K562 (cell line): ENCODE measurements around the gene TRERF1. TPM values are rescaled to one million over a fixed set of nuclear protein-coding genes. Genes with fewer than 3 reads are reported as not detected.

Experiments used
- ATAC-seq: fragments of 200-7000 bp; cut with Tn5 transposase; 3 replicates; pipeline ENCODE4 v1.9.1; 2020; ENCODE audit warnings: moderate library complexity
- BruUV-seq: library from RNA; stranded (reverse); fragments of 400-500 nt; replicated peaks from 2 replicates; lab custom pipeline; 2021; lab: Mats Ljungman, UMichigan
- CTCF ChIA-PET: fragments of 300-600 bp; formaldehyde crosslinking; extraction: SDS; loops from one replicate; lab custom pipeline; 2021; ENCODE audit warnings: low intra/inter-chr PET ratio; lab: Yijun Ruan, JAX
- POLR2A ChIA-PET: fragments of 300-600, 350-650 bp; sonication (Branson Sonifier 250); formaldehyde crosslinking; extraction: SDS; loops from one replicate; lab custom pipeline; 2021; ENCODE audit warnings: antibody characterized with exemption, inconsistent platforms; lab: Yijun Ruan, JAX
- DNase-seq, 4 experiments: peaks; one replicate each; pipeline versions ENCODE4 v3.0.0 to v3.0.0-alpha.2; 2011 to 2018; ENCODE audit warnings: low spot score in 3 of 4, mixed read lengths in 3 of 4; ENCODE audit errors: extremely low read depth in 1 of 4
- FAIRE-seq: peaks from 2 replicates; lab custom pipeline; 2011; peaks lifted over from hg19 to GRCh38; lab: Jason Lieb, UNC
- H2AFZ ChIP-seq: 2 replicates; pipeline ENCODE4 v1.6.0; 2011; ENCODE audit warnings: low read depth, low read length, control low read depth, inconsistent platforms
- H3K27ac ChIP-seq: fragments of 200-600 bp; 3 replicates; pipeline ENCODE4 v1.8.0; 2011; ENCODE audit warnings: low read depth, mild to moderate bottlenecking, control low read depth, inconsistent platforms, low read length, moderate library complexity, mixed read lengths; ENCODE audit errors: extremely low read depth
- H3K27me3 ChIP-seq, 2 experiments: fragments of 300-600 bp in 1 of 2; 2 replicates in 1 of 2; 3 replicates in 1 of 2; pipeline versions ENCODE4 v1.6.0 to v1.8.0; 2011; ENCODE audit warnings: inconsistent platforms in 2 of 2, low read length in 2 of 2, mild to moderate bottlenecking in 1 of 2, mixed read lengths in 1 of 2, moderate library complexity in 1 of 2; ENCODE audit not compliant: control insufficient read depth in 2 of 2, insufficient read depth in 2 of 2
- H3K36me3 ChIP-seq: fragments of 300-600 bp; 3 replicates; pipeline ENCODE4 v1.8.0; 2011; ENCODE audit warnings: mild to moderate bottlenecking, low read length, inconsistent platforms; ENCODE audit not compliant: control insufficient read depth, insufficient read depth
- H3K4me1 ChIP-seq, 2 experiments: fragments of 200-600 bp in 1 of 2; replicated peaks in 1 of 2; 2 replicates in 1 of 2; 3 replicates in 1 of 2; pipeline versions ENCODE4 v1.5.1 to v1.8.0; 2011; ENCODE audit warnings: inconsistent platforms in 2 of 2, low read length in 2 of 2, mild to moderate bottlenecking in 1 of 2, mixed read lengths in 1 of 2, moderate library complexity in 1 of 2; ENCODE audit not compliant: control insufficient read depth in 2 of 2, insufficient read depth in 2 of 2
- H3K4me2 ChIP-seq: 2 replicates; pipeline ENCODE4 v1.6.1; 2011; ENCODE audit warnings: low read length, control low read depth, inconsistent platforms, mixed read lengths; ENCODE audit not compliant: insufficient read depth
- H3K4me3 ChIP-seq: fragments of 200-600 bp; sonication (generic), shearing (Covaris generic); 2 replicates; pipeline ENCODE4 v1.5.1; 2016; ENCODE audit warnings: control low read depth, inconsistent platforms
- H3K79me2 ChIP-seq: fragments of 200-600 bp; 3 replicates; pipeline ENCODE4 v1.8.0; 2011; ENCODE audit warnings: low read length, inconsistent platforms; ENCODE audit not compliant: control insufficient read depth, insufficient read depth
- H3K9ac ChIP-seq, 2 experiments: 2 replicates each; pipeline versions ENCODE4 v1.6.0 to v1.6.1; 2011; ENCODE audit warnings: low read depth in 2 of 2, low read length in 2 of 2, control low read depth in 1 of 2, inconsistent platforms in 1 of 2, mild to moderate bottlenecking in 1 of 2, mixed read lengths in 1 of 2; ENCODE audit not compliant: insufficient read depth in 1 of 2
- H3K9me1 ChIP-seq: one replicate; pipeline ENCODE4 v1.6.0; 2011; ENCODE audit warnings: inconsistent platforms, mild to moderate bottlenecking, low read length, moderate library complexity; ENCODE audit not compliant: control insufficient read depth, insufficient read depth
- H3K9me3 ChIP-seq: replicated peaks from 2 replicates; pipeline ENCODE4 v1.5.1; 2011; ENCODE audit warnings: low read depth, low read length, inconsistent platforms; ENCODE audit not compliant: control insufficient read depth, insufficient read depth
- H4K20me1 ChIP-seq: replicated peaks from 2 replicates; pipeline ENCODE4 v1.6.1; 2011; ENCODE audit warnings: low read length, inconsistent platforms, mixed read lengths; ENCODE audit not compliant: control insufficient read depth, insufficient read depth
- CEBPB ChIP-seq: fragments of 450-650 bp; IDR thresholded peaks from 2 replicates; pipeline ENCODE4 v1.6.1; 2016; ENCODE audit warnings: missing genetic modification characterization, missing compliant biosample characterization
- HMG20B ChIP-seq: fragments of 250-450 bp; sonication (Bioruptor Pico); IDR thresholded peaks from 2 replicates; pipeline ENCODE4 v1.5.0; 2021; ENCODE audit warnings: mild to moderate bottlenecking
- MTA3 ChIP-seq: fragments of 450-650 bp; formaldehyde crosslinking; IDR thresholded peaks from 2 replicates; pipeline ENCODE4 v1.6.1; 2017; ENCODE audit warnings: mild to moderate bottlenecking, borderline replicate concordance
- NBN ChIP-seq: fragments of 450-650 bp; IDR thresholded peaks from 2 replicates; pipeline ENCODE4 v1.6.1; 2016; ENCODE audit warnings: low read depth, mild to moderate bottlenecking
- NELFE ChIP-seq: IDR thresholded peaks from 2 replicates; pipeline ENCODE4 v1.6.1; 2011; ENCODE audit warnings: mild to moderate bottlenecking; ENCODE audit not compliant: insufficient read depth, insufficient read length
- NFIX ChIP-seq: fragments of 250-450 bp; sonication (Bioruptor Pico); IDR thresholded peaks from 2 replicates; pipeline ENCODE4 v1.4.0; 2020; ENCODE audit warnings: low read depth, mild to moderate bottlenecking, moderate library complexity
- NFYB ChIP-seq: IDR thresholded peaks from 2 replicates; pipeline ENCODE4 v1.6.1; 2011; ENCODE audit warnings: mild to moderate bottlenecking, moderate library complexity; ENCODE audit not compliant: insufficient read length; ENCODE audit errors: extremely low read depth
- RBM14 ChIP-seq: fragments of 200-400 bp; formaldehyde crosslinking; IDR thresholded peaks from 2 replicates; pipeline ENCODE4 v1.6.1; 2018; ENCODE audit warnings: low read depth, mild to moderate bottlenecking, low read length, moderate library complexity, borderline replicate concordance; ENCODE audit not compliant: insufficient read depth
- RBM25 ChIP-seq: fragments of 200-400 bp; formaldehyde crosslinking; IDR thresholded peaks from 2 replicates; pipeline ENCODE4 v1.6.1; 2018; ENCODE audit warnings: low read length, low read depth, moderate library complexity; ENCODE audit not compliant: severe bottlenecking
- RBM39 ChIP-seq: fragments of 200-400 bp; formaldehyde crosslinking; optimal IDR thresholded peaks from 2 replicates; pipeline ENCODE3; 2018; ENCODE audit warnings: low read depth, low read length
- ZFP36 ChIP-seq: fragments of 150-350 bp; IDR thresholded peaks from 2 replicates; pipeline ENCODE4 v1.6.1; 2018; ENCODE audit warnings: low read length, low read depth; ENCODE audit not compliant: partially characterized antibody
- WGBS: fragments of 100-300 bp; shearing (Covaris generic); methylation state at CpG from one replicate; pipeline ENCODE4 v1.1.6; 2016; ENCODE audit warnings: low coverage, mixed read lengths; ENCODE audit not compliant: insufficient coverage; ENCODE audit errors: missing lambda C conversion rate; 5-methylcytosine and 5-hydroxymethylcytosine counted together
- in situ Hi-C: fragments of 300-500 bp; cut with MboI; formaldehyde crosslinking; loops from 4 replicates; pipeline ENCODE4 v1.15.0; 2018; ENCODE audit warnings: inconsistent platforms, mixed read lengths
- intact Hi-C: fragments of 100-400 bp; cut with micrococcal nuclease; formaldehyde crosslinking; loops from 2 replicates; pipeline ENCODE4 v1.14.2; 2022
- polyA plus RNA-seq, 8 experiments: library from polyadenylated mRNA; depleted of rRNA in 4 of 8; stranded (reverse) in 5 of 8; unstranded in 3 of 8; fragments of >200 nt; fragmentation: Nextera tagmentation in 2 of 8; fragmentation: Illumina TruSeq in 1 of 8; extraction: Ambion mirVana in 2 of 8; extraction: Trizol in 1 of 8; gene quantifications; 2 replicates each; pipeline versions ENCODE4 v1.2.1 to v1.2.3, GENCODE V29; 2011 to 2014; ENCODE audit warnings: inconsistent platforms in 1 of 8, missing spikeins in 1 of 8
- total RNA-seq, 7 experiments: library from RNA; depleted of rRNA in 6 of 7; stranded (reverse); fragments of >200 nt in 6 of 7; fragmentation: Illumina TruSeq in 2 of 7; extraction: Trizol in 2 of 7; gene quantifications; 2 replicates each; pipeline versions ENCODE4 v1.2.1 to v1.2.3, GENCODE V29; 2011 to 2021; ENCODE audit warnings: low replicate concordance in 1 of 7
- TF ChIP-seq, protein P1 (sequence below): sonication (generic); formaldehyde crosslinking; IDR thresholded peaks from 2 replicates; pipeline ENCODE4 v1.8.0; 2022; ENCODE audit warnings: mild to moderate bottlenecking, missing genetic modification reagents
- TF ChIP-seq, protein P2 (sequence below): sonication (generic); formaldehyde crosslinking; IDR thresholded peaks from 2 replicates; pipeline ENCODE4 v1.8.0; 2022; ENCODE audit warnings: missing genetic modification reagents, mild to moderate bottlenecking, moderate library complexity, borderline replicate concordance

Gene TRERF1
- total and polyA plus RNA-seq, 9 of the 15 experiments (the other 6 are each of a cell fraction or from before 2014, with no cell fraction given) = 0.04 to 0.20 (median 0.07) TPM; not detected in 3

DNA sequence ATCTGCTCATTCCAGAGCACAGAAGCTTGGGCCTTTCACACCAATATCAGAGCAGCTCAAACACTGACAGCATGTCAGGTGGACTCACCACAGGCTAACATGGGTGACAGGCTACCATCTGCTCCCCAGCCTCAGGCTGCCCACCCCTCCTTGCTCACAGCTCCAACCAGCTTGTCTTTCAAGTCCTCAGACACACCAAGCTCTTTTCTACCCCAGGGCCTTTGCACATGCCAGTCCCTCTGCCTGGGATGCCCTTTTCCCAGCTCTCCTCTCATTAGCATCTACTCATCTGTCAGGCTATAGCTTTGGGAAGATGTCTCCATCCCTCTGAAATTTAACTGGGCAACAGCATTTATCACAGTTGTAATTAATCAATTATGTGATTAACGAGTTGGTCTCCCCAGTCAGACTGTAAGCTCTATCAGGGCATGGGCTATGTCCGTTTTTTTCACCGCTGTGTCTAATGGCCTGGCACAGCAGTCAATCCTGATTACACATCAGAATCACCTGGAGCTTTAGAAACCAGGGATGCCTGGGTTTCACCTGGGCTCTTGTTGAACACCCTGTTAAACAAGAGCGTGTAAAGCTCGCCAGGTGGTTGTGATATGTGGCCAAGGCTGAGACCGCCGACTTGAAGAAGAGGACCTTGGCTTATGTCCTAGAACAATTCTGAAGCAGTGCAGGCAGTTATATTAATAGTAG lies 145.1 kb downstream of the TRERF1 start:
- in situ Hi-C loops = loop anchor here (25.0 kb wide), 1 partner anchor 231 kb away; no protein-coding TSS in a partner anchor
- CTCF ChIA-PET = interaction anchor here (0.5 kb wide), 1 partner anchor 224 kb away, joined by 3 read pairs; no protein-coding TSS in a partner anchor
- H3K36me3 ChIP-seq = no peaks in the 10 kb centered on the region

DNA sequence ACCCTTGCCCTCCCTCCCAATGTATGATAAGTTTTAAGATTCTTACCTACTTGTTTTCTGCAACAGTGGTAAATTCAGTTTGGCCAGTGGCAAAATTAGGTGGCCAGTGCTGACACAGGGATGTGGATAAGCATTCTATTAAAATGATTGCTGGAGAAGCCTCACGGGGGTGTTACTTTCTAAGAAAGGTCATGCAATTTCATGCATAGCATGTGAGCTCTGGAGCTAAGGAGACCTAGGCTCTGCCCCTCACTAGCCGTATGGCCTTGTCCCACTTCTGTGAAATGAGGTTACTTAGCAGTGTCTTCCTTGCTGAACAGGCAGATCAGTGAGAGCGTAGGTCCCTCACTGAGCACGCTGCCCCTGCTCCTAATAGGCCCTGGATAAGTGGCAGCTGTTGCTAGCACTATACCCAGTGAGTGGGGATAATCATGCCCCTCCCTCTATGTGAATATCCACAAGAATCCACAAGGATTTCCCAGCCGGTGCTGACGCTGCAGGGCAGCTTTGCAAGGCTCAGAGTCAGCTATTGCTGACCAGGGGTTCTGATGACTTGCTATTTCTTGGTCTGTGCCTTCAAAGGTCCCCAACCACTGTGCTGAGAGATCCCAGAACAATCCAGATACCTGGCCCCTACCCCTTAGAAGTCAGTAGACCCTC lies 147.5 kb downstream of the TRERF1 start:
- no peak overlapping the region for H3K27ac ChIP-seq
- H3K36me3 ChIP-seq = no peaks in the 10 kb centered on the region
- no peak overlapping the region for H3K4me3 ChIP-seq
- FAIRE-seq = peak; percentile 64
- H3K79me2 ChIP-seq = no peaks in the 10 kb centered on the region
- H2AFZ ChIP-seq = no peak overlapping the region
- intact Hi-C loops (no loop called here), in situ Hi-C loops (loop anchor here (25.0 kb wide), 1 partner anchor 233 kb away; no protein-coding TSS in a partner anchor)
- 2% methylated on average over 6 of the region's 6 CpGs for WGBS
- H3K4me2 ChIP-seq = no peak overlapping the region
- BruUV-seq = no TSS peak
- TF ChIP-seq NBN = no peak
- no peak for TF ChIP-seq NELFE
- TF ChIP-seq, protein P1, sequence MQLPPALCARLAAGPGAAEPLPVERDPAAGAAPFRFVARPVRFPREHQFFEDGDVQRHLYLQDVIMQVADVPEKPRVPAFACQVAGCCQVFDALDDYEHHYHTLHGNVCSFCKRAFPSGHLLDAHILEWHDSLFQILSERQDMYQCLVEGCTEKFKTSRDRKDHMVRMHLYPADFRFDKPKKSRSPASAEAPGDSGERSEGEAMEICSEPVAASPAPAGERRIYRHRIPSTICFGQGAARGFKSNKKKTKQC (CRISPR knock-in tag) = no peak
- TF ChIP-seq CEBPB (tag) = no peak
- no peak for TF ChIP-seq NFIX (CRISPR knock-in tag)
- no peak for TF ChIP-seq HMG20B
- TF ChIP-seq, protein P2, sequence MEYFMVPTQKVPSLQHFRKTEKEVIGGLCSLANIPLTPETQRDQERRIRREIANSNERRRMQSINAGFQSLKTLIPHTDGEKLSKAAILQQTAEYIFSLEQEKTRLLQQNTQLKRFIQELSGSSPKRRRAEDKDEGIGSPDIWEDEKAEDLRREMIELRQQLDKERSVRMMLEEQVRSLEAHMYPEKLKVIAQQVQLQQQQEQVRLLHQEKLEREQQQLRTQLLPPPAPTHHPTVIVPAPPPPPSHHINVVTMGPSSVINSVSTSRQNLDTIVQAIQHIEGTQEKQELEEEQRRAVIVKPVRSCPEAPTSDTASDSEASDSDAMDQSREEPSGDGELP (CRISPR knock-in tag) = no peak
- no peak for TF ChIP-seq ZFP36
- no peak for TF ChIP-seq MTA3
- no peak for TF ChIP-seq RBM14
- CTCF ChIA-PET = no interaction called here
- no peaks in the 10 kb centered on the region for H3K4me1 ChIP-seq
- no peak for ATAC-seq
- no peak overlapping the region for H3K9ac ChIP-seq
- POLR2A ChIA-PET = interaction anchor here (1.0 to 1.4 kb wide), 2 partner anchors 9 to 13 kb away, joined by 4 to 5 read pairs; no protein-coding TSS in a partner anchor
- H3K27me3 ChIP-seq = peaks cover 32 to 47% of the 10 kb centered on the region in 2 experiments; a peak in 4 of 5 replicates
- H4K20me1 ChIP-seq = no peaks in the 10 kb centered on the region
- no peaks in the 10 kb centered on the region for H3K9me1 ChIP-seq
- no peaks in the 10 kb centered on the region for H3K9me3 ChIP-seq
- no peak for DNase-seq

More for the DNA sequence above, 145.1 kb downstream of the TRERF1 start:
- FAIRE-seq (no peak), DNase-seq (no peak), ATAC-seq (no peak)
- WGBS = 6% methylated on average over 7 of the region's 7 CpGs
- Histone ChIP-seq H3K27me3 (peaks cover 34 to 54% of the 10 kb centered on the region in 2 experiments; a peak in 4 of 5 replicates), H3K4me3 (no peak overlapping the region), H3K27ac (no peak overlapping the region), H3K9me3 (no peaks in the 10 kb centered on the region), H3K9ac (peak overlapping the region in 1 of 2 experiments; percentile 29; a peak in 1 of 4 replicates), H2AFZ (no peak overlapping the region), H3K4me1 (no peaks in the 10 kb centered on the region), H3K4me2 (no peak overlapping the region), H3K79me2 (no peaks in the 10 kb centered on the region), H4K20me1 (no peaks in the 10 kb centered on the region), H3K9me1 (no peaks in the 10 kb centered on the region)
- no TSS peak for BruUV-seq
- intact Hi-C loops = no loop called here
- TF ChIP-seq RBM25 (peak; percentile 6), NFYB (no peak), RBM39 (no peak)
- POLR2A ChIA-PET = no interaction called here
